ENCODE results near the gene MAPK14. TPM values are rescaled to one million over a fixed set of nuclear protein-coding genes. Genes with fewer than 3 reads are reported as not detected.
"Not testable (repeated sequence)": the region's sequence is repeated elsewhere in the genome, so short reads cannot be mapped to it uniquely, and the experiment has no call there.

Gene MAPK14
- total and polyA plus RNA-seq, 3 donors from 2014 or later = 21.8 to 58.3 (median 57.3) TPM

GRCh38 chr6:36079601-36080000 lies 52.0 kb downstream of the MAPK14 start:
- H3K27ac ChIP-seq = no peak overlapping the region

DNA sequence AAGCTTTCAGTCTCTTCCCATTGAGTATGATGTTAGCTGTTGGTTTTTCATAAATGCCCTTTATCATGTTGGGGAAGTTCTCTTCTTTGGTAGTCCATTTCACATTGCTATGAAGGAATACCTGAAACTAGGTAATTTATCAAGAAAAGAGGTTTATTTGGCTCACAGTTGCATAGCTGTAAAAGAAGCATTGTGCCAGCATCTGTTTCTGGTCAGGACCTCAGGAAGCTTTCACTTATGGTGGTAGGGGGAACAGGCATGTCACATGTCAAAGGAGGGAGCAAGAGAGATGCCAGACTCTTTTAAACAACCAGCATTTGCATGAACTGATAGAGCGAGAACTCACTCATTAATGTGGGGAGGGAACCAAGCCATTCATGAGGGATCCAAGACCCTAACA lies 54.7 kb downstream of the MAPK14 start:
- TF ChIP-seq CTCF (IDR thresholded peaks at IDR 0.05) (no peak), POLR2A (IDR thresholded peaks at IDR 0.05) (no peak)
- no peaks in the 10 kb centered on the region for H3K27me3 ChIP-seq
- H3K9me3 ChIP-seq = no peaks in the 10 kb centered on the region
- WGBS, 2 donors = 100% methylated on average over 1 of the region's 1 CpG
- no peaks in the 10 kb centered on the region for H3K36me3 ChIP-seq (ENCODE audit: low read depth, missing control alignments)
- intact Hi-C loops (cut with DNase I; ENCODE audit: low total_unique reads) = no loop called here
- no peak overlapping the region for H3K27ac ChIP-seq
- DNase-seq = no peak
- H3K4me1 ChIP-seq = no peaks in the 10 kb centered on the region
- no peak overlapping the region for H3K4me3 ChIP-seq

More at GRCh38 chr6:36079601-36080000, 52.0 kb downstream of the MAPK14 start:
- intact Hi-C loops (cut with DNase I; ENCODE audit: low total_unique reads) = no loop called here
- 87 to 89% methylated on average over 2 of the region's 2 CpGs for WGBS, 2 donors
- no peak overlapping the region for H3K4me3 ChIP-seq
- H3K36me3 ChIP-seq (ENCODE audit: low read depth, missing control alignments) = no peaks in the 10 kb centered on the region
- no peaks in the 10 kb centered on the region for H3K9me3 ChIP-seq
- H3K27me3 ChIP-seq = no peaks in the 10 kb centered on the region
- H3K4me1 ChIP-seq = no peaks in the 10 kb centered on the region
- no peak for DNase-seq
- no peak for TF ChIP-seq CTCF (IDR thresholded peaks at IDR 0.05)
- no peak for TF ChIP-seq POLR2A (IDR thresholded peaks at IDR 0.05)

GRCh38 chr6:36083446-36083845 lies 55.8 kb downstream of the MAPK14 start:
- H3K4me1 ChIP-seq = no peaks in the 10 kb centered on the region
- intact Hi-C loops (cut with DNase I; ENCODE audit: low total_unique reads) = no loop called here
- no peak overlapping the region for H3K27ac ChIP-seq
- H3K27me3 ChIP-seq = no peaks in the 10 kb centered on the region
- no peaks in the 10 kb centered on the region for H3K9me3 ChIP-seq
- no peak overlapping the region for H3K4me3 ChIP-seq
- no peak for DNase-seq
- 100% methylated on average over 1 to 3 of the region's 3 CpGs for WGBS, 2 donors
- TF ChIP-seq CTCF (IDR thresholded peaks at IDR 0.05) = no peak
- TF ChIP-seq POLR2A (IDR thresholded peaks at IDR 0.05) = no peak
- no peaks in the 10 kb centered on the region for H3K36me3 ChIP-seq (ENCODE audit: low read depth, missing control alignments)

GRCh38 chr6:36088204-36088603 lies 60.6 kb downstream of the MAPK14 start:
- DNase-seq; intact Hi-C loops (cut with DNase I; ENCODE audit: low total_unique reads); H3K9me3 ChIP-seq; H3K27ac ChIP-seq; H3K4me1 ChIP-seq; H3K36me3 ChIP-seq (ENCODE audit: low read depth, missing control alignments); H3K27me3 ChIP-seq; H3K4me3 ChIP-seq: not testable (repeated sequence)
- 88 to 96% methylated on average over 5 of the region's 5 CpGs for WGBS, 2 donors

GRCh38 chr6:36089048-36089447 lies 61.4 kb downstream of the MAPK14 start:
- Histone ChIP-seq H3K4me1 (no peaks in the 10 kb centered on the region), H3K4me3 (no peak overlapping the region), H3K9me3 (no peaks in the 10 kb centered on the region), H3K27me3 (no peaks in the 10 kb centered on the region), H3K36me3 (ENCODE audit: low read depth, missing control alignments) (no peaks in the 10 kb centered on the region), H3K27ac (no peak overlapping the region)
- 90 to 91% methylated on average over 5 of the region's 5 CpGs for WGBS, 2 donors
- DNase-seq = no peak
- TF ChIP-seq CTCF (IDR thresholded peaks at IDR 0.05) = no peak
- TF ChIP-seq POLR2A (IDR thresholded peaks at IDR 0.05) = no peak
- intact Hi-C loops (cut with DNase I; ENCODE audit: low total_unique reads) = no loop called here
